ENCODE data around the gene DOCK4.

Gene DOCK4

DNA sequence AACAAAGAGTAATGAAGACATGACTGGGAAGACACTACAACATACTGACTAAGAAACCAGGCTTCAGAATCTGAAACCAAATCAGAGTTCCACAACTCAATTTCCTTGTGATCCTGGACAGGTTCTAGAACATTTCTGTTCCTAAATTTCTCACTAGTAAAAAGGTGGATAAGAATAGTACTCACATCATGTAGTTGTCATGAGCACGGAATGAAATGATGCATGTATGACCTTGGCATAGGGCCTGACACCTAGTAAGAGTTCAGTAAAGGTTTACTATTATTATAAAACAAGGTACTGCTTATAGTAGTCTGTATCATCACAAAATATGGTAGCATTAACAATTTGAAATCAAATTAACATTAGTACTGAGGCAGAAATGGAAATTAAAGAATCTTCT lies 19.9 kb downstream of the DOCK4 start:
- DNase-seq = no peak

- DNase-seq = no peak
Measured at GRCh38 chr7:112185005-112185834, 21.0 kb downstream of the DOCK4 start.

DNA sequence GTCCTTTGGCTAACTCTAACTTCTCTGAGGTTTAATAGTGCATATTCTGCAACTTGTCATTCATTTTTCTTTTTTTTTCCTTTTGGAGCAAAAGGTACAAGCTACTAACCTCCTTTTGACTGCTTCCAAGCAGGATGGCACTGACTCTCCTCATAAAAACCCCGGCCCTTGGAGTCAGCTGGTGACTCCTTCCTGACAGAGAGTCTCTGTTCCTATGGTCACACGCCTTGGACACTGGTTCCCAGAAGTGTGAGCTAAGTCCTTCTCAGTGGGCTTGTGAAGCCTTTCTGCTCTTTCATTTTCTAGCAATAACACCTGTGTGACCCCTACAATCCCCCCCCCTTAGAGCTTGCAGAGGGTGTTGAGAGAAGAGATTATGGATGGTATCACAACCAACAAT lies 21.7 kb downstream of the DOCK4 start:
- no peak for DNase-seq

DNA sequence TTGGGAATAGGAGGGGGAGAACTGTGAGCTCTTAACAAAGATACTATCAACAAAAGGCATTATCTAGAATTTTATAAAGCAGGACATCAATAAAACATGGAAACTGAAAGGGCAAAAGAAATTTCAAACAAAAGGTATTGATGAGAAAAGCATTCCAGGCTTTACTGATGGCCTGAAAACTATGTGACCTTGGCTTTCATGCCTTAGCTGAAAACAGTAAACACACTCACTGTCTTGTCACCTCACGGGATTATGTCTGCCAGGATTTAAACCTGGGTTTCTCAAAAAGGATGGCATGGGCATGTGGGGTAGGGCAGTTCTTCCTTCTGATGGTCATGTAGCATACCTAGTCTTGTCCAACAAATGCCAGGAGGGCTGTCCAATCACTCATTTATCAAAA lies 22.9 kb downstream of the DOCK4 start:
- DNase-seq = no peak

GRCh38 chr7:112182749-112183148 lies 23.4 kb downstream of the DOCK4 start:
- DNase-seq = no peak

DNA sequence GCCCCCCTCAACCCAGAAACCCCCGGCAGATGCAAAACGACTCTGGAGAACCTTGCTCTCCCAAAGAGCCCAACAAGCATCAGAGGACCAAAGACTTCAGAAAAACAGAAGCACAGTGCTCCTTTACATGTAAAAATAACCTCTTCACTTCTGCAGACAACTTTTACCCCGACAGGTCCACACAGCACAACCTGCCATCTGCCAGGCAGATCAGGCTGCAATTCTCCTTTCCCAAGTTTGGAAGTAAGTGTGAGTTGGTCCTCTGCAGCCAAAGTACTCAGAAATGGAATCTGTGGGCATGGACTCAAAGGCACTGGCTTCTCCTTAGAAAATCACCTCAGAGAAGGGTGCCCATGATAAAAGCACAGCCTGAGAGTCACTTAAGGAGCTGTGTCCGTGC lies 26.0 kb downstream of the DOCK4 start:
- no peak for DNase-seq

DNA sequence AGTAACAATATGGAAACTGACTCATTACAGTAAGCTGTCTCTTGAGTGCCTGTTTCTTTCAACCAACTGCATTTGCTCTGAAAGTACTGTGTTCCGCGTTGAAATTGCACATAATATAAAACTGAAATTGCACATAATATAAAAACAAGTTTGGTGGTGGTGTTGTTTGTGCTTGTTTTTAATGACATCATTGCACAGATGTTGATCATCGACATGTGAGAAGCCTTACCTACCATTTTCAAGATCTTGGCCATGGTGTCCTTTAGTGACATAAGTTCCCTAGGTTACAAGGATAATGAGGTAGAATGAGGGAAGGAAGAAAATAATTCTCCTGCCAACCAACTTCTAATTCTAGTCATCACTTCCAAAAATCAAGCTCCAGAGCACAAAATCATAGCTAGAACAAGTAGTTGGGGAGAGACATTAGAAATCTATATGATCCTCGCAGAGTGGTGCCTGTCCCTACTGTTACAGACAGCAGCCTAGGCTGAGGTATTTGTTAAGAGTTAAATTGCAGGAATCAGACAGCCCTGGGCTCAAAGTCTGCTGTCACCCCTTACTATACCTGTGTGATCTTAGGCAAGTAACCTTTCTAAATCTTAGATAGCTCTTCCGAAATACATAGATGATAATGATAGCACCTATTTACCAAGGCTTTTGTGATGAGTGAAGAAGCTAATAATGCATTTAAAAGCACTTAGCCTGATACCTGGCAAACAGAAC lies 29.3 kb downstream of the DOCK4 start:
- DNase-seq = no peak

DNA sequence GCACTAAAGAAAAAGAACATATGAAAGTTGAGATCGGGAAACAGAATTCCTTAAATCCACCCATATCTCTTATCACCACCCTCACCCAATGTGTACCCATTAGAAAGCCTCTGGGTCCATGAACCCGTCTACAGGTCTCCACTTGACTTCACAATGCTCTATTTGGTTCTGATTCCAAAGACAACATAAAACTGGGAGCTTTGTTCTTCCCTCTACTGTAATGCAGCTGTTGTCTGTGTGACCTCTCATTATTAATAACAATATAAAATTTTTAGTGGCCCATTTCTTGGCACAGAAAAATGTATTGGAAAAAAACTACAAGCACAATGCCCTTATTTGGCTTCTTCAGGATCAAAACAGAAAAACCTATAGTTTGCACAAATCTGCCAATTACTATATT lies 30.0 kb downstream of the DOCK4 start:
- no peak for DNase-seq

GRCh38 chr7:112174192-112174591 lies 32.0 kb downstream of the DOCK4 start:
- no peak for DNase-seq

DNA sequence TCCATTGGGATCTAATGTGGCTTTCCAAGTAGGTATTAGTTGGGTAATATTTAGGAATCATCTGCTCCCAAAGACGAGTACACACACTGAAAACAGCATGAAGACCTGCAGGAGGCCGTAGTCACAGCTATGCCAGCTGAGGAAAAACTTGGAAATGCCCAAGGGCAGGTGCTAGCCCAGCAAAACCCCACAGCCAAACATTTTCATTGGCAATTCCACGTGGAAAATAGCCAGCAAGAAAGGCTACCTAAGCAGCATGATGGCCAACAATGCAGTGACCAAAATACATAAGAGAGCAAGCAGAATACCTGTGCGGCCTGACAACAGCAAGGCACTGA lies 32.7 kb downstream of the DOCK4 start:
- no peak for DNase-seq

DNA sequence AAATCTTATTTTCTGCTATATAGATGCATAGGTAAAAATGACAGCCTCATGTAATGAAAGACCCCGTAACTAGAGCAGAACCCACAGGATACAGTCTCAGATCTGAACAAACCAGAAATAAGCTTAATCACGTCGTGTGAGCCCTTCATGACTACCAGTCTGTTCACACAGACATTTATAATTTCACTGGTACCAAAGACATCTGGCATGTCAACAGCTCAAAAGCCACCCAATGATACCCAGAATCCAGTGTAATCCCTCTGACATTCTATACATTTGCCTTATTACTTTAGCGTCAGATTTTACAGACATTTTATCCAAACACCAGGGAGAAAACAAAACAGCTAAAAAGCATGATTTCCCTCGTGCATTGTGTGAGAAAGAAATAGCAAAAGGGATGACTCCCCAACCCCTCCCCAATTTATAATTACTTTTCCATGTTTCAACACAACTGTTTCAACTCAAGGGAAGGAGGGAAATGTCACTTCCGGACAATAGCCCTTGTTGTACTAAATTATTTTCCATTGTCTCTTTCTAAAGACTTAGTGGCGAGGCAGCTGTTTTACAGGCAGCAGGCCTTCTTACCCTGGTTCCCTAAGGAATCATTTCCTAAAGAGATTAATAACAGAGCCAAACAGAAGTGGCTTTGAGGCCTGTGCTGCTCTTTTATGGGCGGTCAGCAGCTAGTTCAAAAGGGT lies 33.2 kb downstream of the DOCK4 start:
- DNase-seq = no peak

GRCh38 chr7:112171673-112172072 lies 34.5 kb downstream of the DOCK4 start:
- no peak for DNase-seq

GRCh38 chr7:112168915-112169314 lies 37.3 kb downstream of the DOCK4 start:
- DNase-seq = no peak

DNA sequence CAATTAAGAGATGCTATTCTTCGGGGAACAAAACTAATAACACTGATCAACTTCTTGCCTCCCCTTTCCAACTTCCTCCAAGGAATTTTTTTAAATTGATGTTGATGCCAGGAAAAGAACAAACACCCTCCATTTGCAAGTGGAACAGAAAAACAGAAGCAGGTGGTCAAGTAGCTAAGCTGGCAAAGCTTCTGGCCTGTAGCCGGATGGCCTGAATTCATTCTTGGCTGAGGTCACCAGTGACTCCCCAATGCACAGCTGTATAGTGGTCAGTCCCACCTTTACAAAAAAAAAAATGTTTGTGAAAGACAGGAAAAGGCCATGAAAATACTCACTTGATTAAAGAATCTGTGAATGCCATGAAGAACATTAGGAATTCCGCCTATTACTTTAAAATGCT lies 39.1 kb downstream of the DOCK4 start:
- DNase-seq = no peak

DNA sequence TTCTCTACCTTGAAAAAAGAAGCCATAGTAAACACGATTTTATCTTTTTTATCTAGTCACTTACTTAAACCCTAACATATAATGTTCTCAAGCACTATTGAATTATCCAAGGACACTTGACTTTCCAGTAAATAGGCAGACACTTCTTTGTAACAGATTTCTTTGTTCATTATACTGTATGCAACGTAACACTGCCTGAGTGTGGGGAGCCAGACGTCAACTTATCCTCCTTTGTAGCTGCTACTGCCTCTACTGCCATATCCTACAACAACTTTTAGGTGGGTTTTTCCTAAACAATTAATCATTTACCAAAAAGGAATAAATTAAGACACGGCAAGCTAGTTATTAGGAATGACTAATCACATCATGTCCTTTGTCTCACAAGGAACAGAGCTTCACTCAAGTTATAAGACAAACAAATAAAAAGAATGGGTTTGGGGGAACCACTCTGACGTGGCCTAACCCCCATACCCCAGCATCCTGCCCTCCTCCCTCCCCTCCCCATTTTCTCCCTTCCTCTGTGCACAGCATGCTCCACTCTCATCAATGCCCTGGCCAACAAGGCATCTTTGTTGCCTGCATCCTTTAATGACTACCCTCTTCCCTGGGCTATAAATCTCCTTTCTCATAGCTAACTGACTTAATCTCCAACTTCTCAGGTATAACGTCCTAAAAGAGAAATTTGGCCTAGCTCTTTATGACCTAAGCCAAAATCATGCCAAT lies 43.3 kb downstream of the DOCK4 start:
- DNase-seq = no peak

DNA sequence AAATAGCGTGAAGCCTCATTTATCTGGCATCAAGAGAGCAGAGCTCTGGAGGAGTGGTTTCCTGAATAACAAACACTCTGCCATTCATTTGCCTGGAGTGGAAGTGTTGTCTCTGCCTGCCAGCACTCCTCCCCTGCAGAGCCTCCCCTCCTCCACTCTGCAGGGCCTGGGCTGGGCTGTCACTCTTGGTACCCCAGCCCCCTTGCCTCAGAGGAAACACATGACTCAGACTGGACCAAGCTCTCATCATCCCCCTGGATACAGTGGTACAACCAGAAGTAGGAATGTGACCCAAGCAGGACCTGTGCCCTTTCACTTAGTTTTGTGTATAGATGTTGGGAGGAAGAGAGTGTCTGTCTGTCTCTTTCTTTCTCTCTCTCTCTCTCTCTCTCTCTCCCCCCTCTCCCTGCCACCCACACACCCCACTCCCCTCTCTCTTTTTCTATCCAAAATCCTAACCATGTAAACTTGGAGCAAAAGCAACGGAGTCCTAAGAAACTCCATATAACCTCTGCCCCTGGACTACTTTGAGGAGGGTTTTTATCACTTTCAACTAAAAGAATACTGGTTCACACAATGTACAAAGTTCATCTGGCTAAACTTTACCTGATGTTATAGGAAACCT lies 43.9 kb downstream of the DOCK4 start:
- peak; percentile 23 for DNase-seq

GRCh38 chr7:112161253-112162141 lies 44.7 kb downstream of the DOCK4 start:
- DNase-seq = no peak

- DNase-seq = no peak
Measured at GRCh38 chr7:112160771-112161150, 45.4 kb downstream of the DOCK4 start.

- no peak for DNase-seq
Measured at GRCh38 chr7:112160130-112160770, 45.9 kb downstream of the DOCK4 start.

DNA sequence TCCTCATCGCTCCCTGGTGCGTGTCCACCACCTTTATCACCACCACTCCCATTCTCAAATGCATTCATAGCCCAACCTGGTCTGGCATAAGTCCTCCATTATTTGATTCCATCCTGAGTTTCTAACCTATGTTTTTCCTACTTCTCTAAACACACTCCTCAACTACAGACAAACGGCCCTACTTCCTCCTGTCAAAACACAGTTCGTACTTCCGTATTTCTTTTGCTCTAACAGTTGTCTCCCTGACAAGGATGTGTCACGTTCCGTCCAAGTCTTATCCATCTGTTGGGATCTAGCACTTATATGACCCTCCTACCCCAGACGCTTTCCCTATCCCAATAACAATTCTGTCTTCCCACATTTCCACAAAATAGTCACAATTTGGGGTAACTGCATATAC lies 46.8 kb downstream of the DOCK4 start:
- DNase-seq = no peak

GRCh38 chr7:112157072-112157471 lies 49.1 kb downstream of the DOCK4 start:
- no peak for DNase-seq

All from SHP77 treated with DMSO at 0.1 percent for 48 hours (cell line).